Astrocyte of the spinal cord (primary cell): ENCODE results near the gene CANT1.

Experiments used
- DNase-seq: peaks from one replicate; pipeline ENCODE4 v3.0.0; 2011; ENCODE audit warnings: low read depth, low spot score
- H3K4me3 ChIP-seq: 2 replicates; pipeline ENCODE4 v1.5.1; 2011; ENCODE audit warnings: low read depth, mild to moderate bottlenecking, low read length, moderate library complexity
- CTCF ChIP-seq: IDR thresholded peaks from 2 replicates; pipeline ENCODE4 v1.5.1; 2012; ENCODE audit warnings: low read depth, mild to moderate bottlenecking, low read length, inconsistent platforms
- in situ Hi-C: cut with HindIII; loops from 2 replicates; pipeline ENCODE4 v1.10.0; 2017; ENCODE audit warnings: low sequenced_read_pairs

The CANT1 gene

DNA sequence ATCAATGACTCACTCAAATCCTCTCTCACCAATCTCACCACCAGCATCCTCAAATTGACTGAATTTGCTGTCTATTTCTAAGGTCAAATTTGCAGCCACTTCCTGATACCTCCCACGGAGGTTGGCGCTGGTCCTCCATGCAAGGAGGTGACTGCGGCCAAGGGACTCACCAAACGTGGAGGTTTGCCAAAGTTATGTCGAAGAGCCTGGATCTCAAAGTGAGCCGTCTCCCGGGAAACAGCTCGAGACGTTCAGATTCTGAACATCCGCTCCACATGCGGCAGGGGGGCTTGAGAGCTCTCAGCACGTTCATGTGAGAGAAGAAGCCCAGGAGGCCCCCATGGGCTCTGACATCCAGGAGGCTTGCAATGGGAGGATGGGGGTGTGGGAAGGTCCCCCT is 52.4 kb downstream of the CANT1 start:
- TF ChIP-seq CTCF: no peak
- DNase-seq: peak; percentile 74
- no peak overlapping the region for H3K4me3 ChIP-seq
- in situ Hi-C loops: no loop called here

DNA sequence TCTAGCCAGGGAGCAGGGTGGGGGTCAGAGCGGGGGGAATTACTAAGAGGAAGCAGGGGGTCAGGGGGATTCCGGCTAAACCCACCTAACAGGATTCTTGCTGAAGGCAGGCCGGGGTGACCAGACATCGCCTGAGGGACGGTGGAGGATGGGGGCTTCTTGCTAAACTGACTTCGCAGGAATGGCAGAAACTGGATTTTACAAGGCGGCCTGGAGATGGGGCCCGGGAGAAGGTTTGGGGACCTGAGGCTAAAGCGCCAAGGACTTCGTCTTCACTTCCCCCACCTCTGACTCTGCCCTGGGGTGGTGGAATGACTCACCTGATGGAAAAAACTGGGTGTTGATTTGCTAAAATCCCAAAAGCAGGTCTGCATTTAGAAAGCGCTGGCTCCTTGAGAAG is 53.3 kb downstream of the CANT1 start:
- no peak for TF ChIP-seq CTCF
- DNase-seq: no peak
- in situ Hi-C loops: no loop called here
- H3K4me3 ChIP-seq: no peak overlapping the region

GRCh38 chr17:78954684-78955083 is 54.9 kb downstream of the CANT1 start:
- DNase-seq: no peak
- no peak for TF ChIP-seq CTCF
- H3K4me3 ChIP-seq: no peak overlapping the region
- in situ Hi-C loops: no loop called here

- DNase-seq: peak; percentile 33
- H3K4me3 ChIP-seq: no peak overlapping the region
- no peak for TF ChIP-seq CTCF
- in situ Hi-C loops: no loop called here
Measured at GRCh38 chr17:78953356-78954350, 55.9 kb downstream of the CANT1 start.

GRCh38 chr17:78952706-78953105 is 56.9 kb downstream of the CANT1 start:
- no peak overlapping the region for H3K4me3 ChIP-seq
- no peak for DNase-seq
- no peak for TF ChIP-seq CTCF
- in situ Hi-C loops: no loop called here

DNA sequence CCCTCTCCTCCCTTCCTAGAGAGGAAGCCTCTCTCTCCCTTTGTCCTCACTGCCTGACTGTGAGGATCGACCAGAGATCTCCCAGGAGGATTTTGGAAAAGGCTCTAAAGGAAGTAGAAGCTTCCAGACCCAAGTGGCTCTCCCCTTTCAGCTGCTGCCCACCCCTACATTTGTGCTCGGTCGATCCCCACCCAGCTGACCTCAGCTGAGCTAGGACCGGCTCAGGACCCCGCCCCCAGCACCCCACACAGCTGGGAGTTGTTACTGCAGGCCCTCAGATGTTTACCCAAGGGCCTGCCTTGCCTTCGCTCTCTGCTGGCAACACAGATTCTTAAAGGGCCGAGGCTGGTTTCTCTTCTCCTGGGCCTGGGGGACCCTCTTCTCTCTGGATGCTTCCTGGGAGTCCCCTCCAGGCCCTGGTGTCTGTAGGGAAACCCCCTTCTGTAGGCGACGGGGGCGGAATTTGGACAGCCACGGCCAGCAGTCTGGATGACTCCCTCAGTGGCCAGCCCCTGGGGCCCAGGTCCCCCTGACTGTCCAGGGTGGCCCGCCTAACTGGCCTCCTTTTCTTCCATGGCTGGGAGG is 57.5 kb downstream of the CANT1 start:
- TF ChIP-seq CTCF: no peak
- in situ Hi-C loops: no loop called here
- DNase-seq: no peak
- no peak overlapping the region for H3K4me3 ChIP-seq
